MCF 10A (cell line): ENCODE data around the gene PTAFR. TPM values are rescaled to one million over a fixed set of nuclear protein-coding genes. Genes with fewer than 3 reads are reported as not detected.

Experiments used
- BruUV-seq: library from RNA; stranded (reverse); fragments of 400-500 nt; replicated peaks from 2 replicates; lab custom pipeline; 2021; lab: Mats Ljungman, UMichigan
- CTCF ChIA-PET: fragments of 300-600 bp; sonication (Branson Sonifier 250); formaldehyde crosslinking; extraction: SDS; loops from one replicate; lab custom pipeline; 2021; ENCODE audit warnings: antibody characterized with exemption, inconsistent platforms; lab: Yijun Ruan, JAX
- POLR2A ChIA-PET: fragments of 300-600, 350-650 bp; sonication (Branson Sonifier 250); formaldehyde crosslinking; extraction: SDS; loops from one replicate; lab custom pipeline; 2020; ENCODE audit warnings: antibody characterized with exemption, inconsistent platforms; lab: Yijun Ruan, JAX
- DNase-seq: peaks from one replicate; pipeline ENCODE4 v3.0.0-alpha.2; 2018; ENCODE audit not compliant: unreplicated experiment
- H3K27ac Mint-ChIP-seq: one replicate; pipeline ENCODE4 v1.8.0; 2022; ENCODE audit warnings: mild to moderate bottlenecking, low read depth, mixed read lengths; ENCODE audit not compliant: unreplicated experiment
- H3K27me3 Mint-ChIP-seq: one replicate; pipeline ENCODE4 v1.8.0; 2022; ENCODE audit warnings: mixed read lengths; ENCODE audit not compliant: insufficient read depth, unreplicated experiment
- H3K36me3 Mint-ChIP-seq: one replicate; pipeline ENCODE4 v1.8.0; 2022; ENCODE audit warnings: mild to moderate bottlenecking, moderate library complexity, mixed read lengths; ENCODE audit not compliant: insufficient read depth, unreplicated experiment
- H3K4me1 Mint-ChIP-seq: one replicate; pipeline ENCODE4 v1.8.0; 2022; ENCODE audit warnings: mixed read lengths; ENCODE audit not compliant: insufficient read depth, unreplicated experiment
- H3K4me3 Mint-ChIP-seq: one replicate; pipeline ENCODE4 v1.8.0; 2022; ENCODE audit warnings: mild to moderate bottlenecking, moderate library complexity, mixed read lengths; ENCODE audit not compliant: unreplicated experiment
- H3K9me3 Mint-ChIP-seq: one replicate; pipeline ENCODE4 v1.8.0; 2022; ENCODE audit warnings: mixed read lengths; ENCODE audit not compliant: unreplicated experiment
- CTCF ChIP-seq: fragments of 200-600 bp; IDR thresholded peaks from one replicate; pipeline ENCODE4 v1.8.0; 2022; ENCODE audit warnings: antibody characterized with exemption, mild to moderate bottlenecking; ENCODE audit not compliant: unreplicated experiment
- intact Hi-C: fragments of 100-400 bp; cut with micrococcal nuclease; formaldehyde crosslinking; loops from 2 replicates; pipeline ENCODE4 v1.14.1; 2022
- total RNA-seq: library from RNA; stranded (reverse); gene quantifications from 2 replicates; pipeline ENCODE4 v1.2.3, GENCODE V29; 2022

PTAFR gene
- total RNA-seq, 1 experiment from 2014 or later: 1.6 TPM

- intact Hi-C loops: no loop called here
- no peaks in the 10 kb centered on the region for H3K36me3 Mint-ChIP-seq
- no TSS peak for BruUV-seq
- H3K27ac Mint-ChIP-seq: no peak overlapping the region
- H3K27me3 Mint-ChIP-seq: no peaks in the 10 kb centered on the region
- POLR2A ChIA-PET: no interaction called here
- no peaks in the 10 kb centered on the region for H3K9me3 Mint-ChIP-seq
- H3K4me3 Mint-ChIP-seq: no peak overlapping the region
- CTCF ChIA-PET: no interaction called here
- DNase-seq: no peak
- no peak for TF ChIP-seq CTCF
- H3K4me1 Mint-ChIP-seq: peaks cover 10% of the 10 kb centered on the region
Measured at GRCh38 chr1:28163496-28164161, 12.9 kb downstream of the PTAFR start.

GRCh38 chr1:28162151-28162550 is 14.3 kb downstream of the PTAFR start:
- Mint-ChIP-seq H3K36me3 (no peaks in the 10 kb centered on the region), H3K9me3 (no peaks in the 10 kb centered on the region), H3K27me3 (no peaks in the 10 kb centered on the region), H3K4me1 (peaks cover 10% of the 10 kb centered on the region), H3K27ac (no peak overlapping the region), H3K4me3 (no peak overlapping the region)
- POLR2A ChIA-PET: interaction anchor here (1.3 to 1.5 kb wide), 2 partner anchors 11 to 74 kb away, joined by 4 to 6 read pairs; partner anchors contain the start of gene EYA3
- no TSS peak for BruUV-seq
- TF ChIP-seq CTCF: no peak
- intact Hi-C loops: no loop called here
- no peak for DNase-seq
- CTCF ChIA-PET: interaction anchor here (2.4 kb wide), 1 partner anchor 71 kb away, joined by 8 read pairs; no protein-coding TSS in a partner anchor

- BruUV-seq: no TSS peak
- intact Hi-C loops: no loop called here
- Mint-ChIP-seq H3K36me3 (no peaks in the 10 kb centered on the region), H3K27me3 (no peaks in the 10 kb centered on the region), H3K27ac (no peak overlapping the region), H3K4me1 (peaks cover 10% of the 10 kb centered on the region), H3K4me3 (no peak overlapping the region), H3K9me3 (no peaks in the 10 kb centered on the region)
- TF ChIP-seq CTCF: no peak
- ChIA-PET POLR2A (interaction anchor here (1.2 to 1.5 kb wide), 4 partner anchors 8 to 73 kb away, joined by 4 to 6 read pairs (median 5); partner anchors contain the start of gene EYA3), CTCF (interaction anchor here (0.6 to 2.4 kb wide), 2 partner anchors 70 to 180 kb away, joined by 3 to 8 read pairs; no protein-coding TSS in a partner anchor)
- no peak for DNase-seq
Measured at GRCh38 chr1:28161751-28162150, 14.7 kb downstream of the PTAFR start.

GRCh38 chr1:28160782-28161266 is 15.7 kb downstream of the PTAFR start:
- peak; percentile 47 for DNase-seq
- peaks cover 10% of the 10 kb centered on the region for H3K4me1 Mint-ChIP-seq
- BruUV-seq: no TSS peak
- intact Hi-C loops: no loop called here
- POLR2A ChIA-PET: interaction anchor here (0.6 to 1.5 kb wide), 6 partner anchors 9 to 75 kb away, joined by 3 to 6 read pairs (median 4); partner anchors contain the start of genes ATP5IF1 and EYA3
- no peak overlapping the region for H3K4me3 Mint-ChIP-seq
- H3K36me3 Mint-ChIP-seq: no peaks in the 10 kb centered on the region
- CTCF ChIA-PET: interaction anchor here (0.6 to 2.4 kb wide), 4 partner anchors 14 to 179 kb away, joined by 3 to 8 read pairs (median 4); no protein-coding TSS in a partner anchor
- H3K27me3 Mint-ChIP-seq: no peaks in the 10 kb centered on the region
- TF ChIP-seq CTCF: no peak
- H3K27ac Mint-ChIP-seq: peak overlapping the region; percentile 81
- H3K9me3 Mint-ChIP-seq: no peaks in the 10 kb centered on the region
